H54 (cell line): Measurements from ENCODE around the gene UBASH3B.

Source experiments
- DNase-seq: peaks from one replicate; pipeline ENCODE4 v3.0.0; 2011; ENCODE audit warnings: low spot score, mixed read lengths; ENCODE audit not compliant: insufficient read length
- FAIRE-seq: peaks from 3 replicates; lab custom pipeline; 2011; peaks lifted over from hg19 to GRCh38; lab: Jason Lieb, UNC
- POLR2A ChIP-seq: IDR thresholded peaks from 2 replicates; pipeline ENCODE4 v1.6.1; 2011; ENCODE audit warnings: low read depth, mild to moderate bottlenecking, low read length

Gene UBASH3B

GRCh38 chr11:122781378-122782195 lies 126.1 kb downstream of the UBASH3B start:
- TF ChIP-seq POLR2A, result no peak
- FAIRE-seq (peak; percentile 79), DNase-seq (peak; percentile 60)

GRCh38 chr11:122782222-122782621 lies 126.7 kb downstream of the UBASH3B start:
- FAIRE-seq, result no peak
- no peak for DNase-seq
- TF ChIP-seq POLR2A, result no peak

- no peak for TF ChIP-seq POLR2A
- peak; percentile 52 for DNase-seq
- FAIRE-seq, result peak; percentile 83
Observed at GRCh38 chr11:122784325-122784955, 128.9 kb downstream of the UBASH3B start.

- DNase-seq (no peak), FAIRE-seq (no peak)
Observed at GRCh38 chr11:122785031-122785541, 129.6 kb downstream of the UBASH3B start.

GRCh38 chr11:122786896-122787295 lies 131.4 kb downstream of the UBASH3B start:
- FAIRE-seq (no peak), DNase-seq (no peak)
- TF ChIP-seq POLR2A, result no peak

More at GRCh38 chr11:122785031-122785541, 129.6 kb downstream of the UBASH3B start:
- TF ChIP-seq POLR2A, result no peak

GRCh38 chr11:122788781-122789535 lies 133.4 kb downstream of the UBASH3B start:
- FAIRE-seq, result no peak
- TF ChIP-seq POLR2A, result no peak

GRCh38 chr11:122789907-122790306 lies 134.4 kb downstream of the UBASH3B start:
- DNase-seq (no peak), FAIRE-seq (no peak)
- TF ChIP-seq POLR2A, result no peak

More at GRCh38 chr11:122788781-122789535, 133.4 kb downstream of the UBASH3B start:
- no peak for DNase-seq

- TF ChIP-seq POLR2A, result no peak
- DNase-seq (no peak), FAIRE-seq (peak; percentile 6)
Observed at GRCh38 chr11:122791411-122791810, 135.9 kb downstream of the UBASH3B start.

- no peak for TF ChIP-seq POLR2A
- FAIRE-seq, result peak; percentile 89
- DNase-seq, result peak; percentile 31
Observed at GRCh38 chr11:122791836-122792235, 136.3 kb downstream of the UBASH3B start.

- DNase-seq, result no peak
- no peak for TF ChIP-seq POLR2A
- FAIRE-seq, result no peak
Observed at GRCh38 chr11:122793515-122793914, 138.0 kb downstream of the UBASH3B start.

- no peak for TF ChIP-seq POLR2A
- no peak for FAIRE-seq
- DNase-seq, result no peak
Observed at GRCh38 chr11:122795307-122795706, 139.8 kb downstream of the UBASH3B start.

- DNase-seq (no peak), FAIRE-seq (no peak)
- no peak for TF ChIP-seq POLR2A
Observed at GRCh38 chr11:122796128-122796717, 140.7 kb downstream of the UBASH3B start.

- FAIRE-seq (no peak), DNase-seq (no peak)
- no peak for TF ChIP-seq POLR2A
Observed at GRCh38 chr11:122797651-122798050, 142.1 kb downstream of the UBASH3B start.
